Endothelial cell of umbilical vein (primary cell): ENCODE measurements around the gene CLCNKA. TPM values are rescaled to one million over a fixed set of nuclear protein-coding genes. Genes with fewer than 3 reads are reported as not detected.

Experiments
- BruUV-seq: library from RNA; stranded (reverse); fragments of 400-500 nt; replicated peaks from 2 replicates; lab custom pipeline; 2021; lab: Mats Ljungman, UMichigan
- CTCF ChIA-PET: fragments of 300-600, 350-600 bp; sonication (Branson Sonifier 250); formaldehyde crosslinking; loops from one replicate; lab custom pipeline; 2021; ENCODE audit warnings: antibody characterized with exemption, inconsistent platforms; lab: Charles Lee
- POLR2A ChIA-PET: fragments of 300-600, 350-600 bp; sonication (Branson Sonifier 250); formaldehyde crosslinking; loops from one replicate; lab custom pipeline; 2021; ENCODE audit warnings: antibody characterized with exemption, inconsistent platforms; lab: Charles Lee
- DNase-seq: peaks from one replicate; pipeline ENCODE4 v3.0.0-alpha.2; 2011; ENCODE audit warnings: low read depth, low spot score
- FAIRE-seq: peaks from 2 replicates; lab custom pipeline; 2011; peaks lifted over from hg19 to GRCh38; lab: Jason Lieb, UNC
- H2AFZ ChIP-seq: 2 replicates; pipeline ENCODE4 v1.6.0; 2012; ENCODE audit warnings: low read depth, low read length, control low read depth, inconsistent platforms
- H3K27ac ChIP-seq: 2 replicates; pipeline ENCODE4 v1.5.1; 2011; ENCODE audit warnings: low read depth, mild to moderate bottlenecking, control low read depth, low read length, moderate library complexity; ENCODE audit not compliant: insufficient read depth
- H3K27me3 ChIP-seq, 2 experiments: 2 replicates each; pipeline versions ENCODE4 v1.6.0 to v1.6.1; 2011; ENCODE audit warnings: low read length in 2 of 2, mixed read lengths in 1 of 2; ENCODE audit not compliant: control insufficient read depth in 2 of 2, insufficient read depth in 2 of 2
- H3K36me3 ChIP-seq, 2 experiments: 2 replicates in 1 of 2; 3 replicates in 1 of 2; pipeline ENCODE4 v1.5.1; 2011; ENCODE audit warnings: low read length in 2 of 2, mild to moderate bottlenecking in 1 of 2, moderate library complexity in 1 of 2; ENCODE audit not compliant: control insufficient read depth in 2 of 2, insufficient read depth in 2 of 2; ENCODE audit errors: extremely low read depth in 1 of 2
- H3K4me1 ChIP-seq: 3 replicates; pipeline ENCODE4 v1.5.1; 2011; ENCODE audit warnings: mild to moderate bottlenecking, low read length; ENCODE audit not compliant: control insufficient read depth, insufficient read depth; ENCODE audit errors: extremely low read depth
- H3K4me2 ChIP-seq: 2 replicates; pipeline ENCODE4 v1.6.1; 2011; ENCODE audit warnings: low read length, control low read depth, mixed read lengths; ENCODE audit not compliant: insufficient read depth
- H3K4me3 ChIP-seq, 3 experiments: fragments of 200-600 bp in 1 of 3; sonication (generic), shearing (Covaris generic) in 1 of 3; replicated peaks in 1 of 3; 2 replicates each; pipeline ENCODE4 v1.5.1; 2011 to 2016; ENCODE audit warnings: control low read depth in 3 of 3, low read length in 3 of 3, mild to moderate bottlenecking in 2 of 3, inconsistent platforms in 1 of 3, low read depth in 1 of 3, moderate library complexity in 1 of 3; ENCODE audit not compliant: insufficient read depth in 1 of 3
- H3K79me2 ChIP-seq: 2 replicates; pipeline ENCODE4 v1.6.0; 2012; ENCODE audit warnings: low read length, inconsistent platforms; ENCODE audit not compliant: control insufficient read depth, insufficient read depth
- H3K9ac ChIP-seq: replicated peaks from 2 replicates; pipeline ENCODE3; 2011; ENCODE audit warnings: low read length, control low read depth; ENCODE audit not compliant: insufficient read depth; ENCODE audit errors: extremely low read depth
- H3K9me1 ChIP-seq: replicated peaks from 3 replicates; pipeline ENCODE4 v1.6.0; 2011; ENCODE audit warnings: mild to moderate bottlenecking, low read length; ENCODE audit not compliant: control insufficient read depth, insufficient read depth; ENCODE audit errors: extremely low read depth
- H3K9me3 ChIP-seq: replicated peaks from 2 replicates; pipeline ENCODE4 v1.5.1; 2012; ENCODE audit warnings: low read length, inconsistent platforms; ENCODE audit not compliant: control insufficient read depth, insufficient read depth
- H4K20me1 ChIP-seq: replicated peaks from 2 replicates; pipeline ENCODE3; 2011; ENCODE audit warnings: mild to moderate bottlenecking, low read length; ENCODE audit not compliant: control insufficient read depth, insufficient read depth; ENCODE audit errors: extremely low read depth
- EZH2 ChIP-seq: IDR thresholded peaks from 2 replicates; pipeline ENCODE4 v1.6.1; 2012; ENCODE audit warnings: borderline replicate concordance, low read depth, mild to moderate bottlenecking, moderate library complexity, low read length, inconsistent platforms; ENCODE audit not compliant: severe bottlenecking
- FOS ChIP-seq: IDR thresholded peaks from 2 replicates; pipeline ENCODE4 v1.6.1; 2011; ENCODE audit warnings: mild to moderate bottlenecking, low read length, moderate library complexity, borderline replicate concordance; ENCODE audit not compliant: insufficient read depth
- GATA2 ChIP-seq: IDR thresholded peaks from 2 replicates; pipeline ENCODE4 v1.7.0; 2011; ENCODE audit warnings: low read depth, mild to moderate bottlenecking, moderate library complexity, mixed read lengths, low read length; ENCODE audit not compliant: insufficient read length, insufficient read depth
- JUN ChIP-seq: IDR thresholded peaks from 2 replicates; pipeline ENCODE4 v1.6.1; 2011; ENCODE audit warnings: borderline replicate concordance, low read depth; ENCODE audit not compliant: insufficient read length, insufficient read depth
- MAX ChIP-seq: IDR thresholded peaks from 2 replicates; pipeline ENCODE4 v1.6.1; 2011; ENCODE audit not compliant: insufficient read depth, insufficient read length
- MYC ChIP-seq: IDR thresholded peaks from one replicate; pipeline ENCODE4 v1.6.1; 2011; ENCODE audit warnings: mild to moderate bottlenecking, low read depth, low read length
- dilution Hi-C: fragments of 300-500 bp; cut with MboI; formaldehyde crosslinking; loops from one replicate; pipeline ENCODE4 v1.15.0; 2019; ENCODE audit warnings: low sequenced_read_pairs; ENCODE audit not compliant: extremely low pct_ligation_motif_present
- intact Hi-C: fragments of 100-400 bp; cut with micrococcal nuclease; formaldehyde crosslinking; loops from one replicate; pipeline ENCODE4 v1.10.0; 2022
- polyA plus RNA-seq, 4 experiments: library from polyadenylated mRNA; depleted of rRNA in 3 of 4; stranded (reverse) in 3 of 4; unstranded in 1 of 4; fragments of >200 nt; gene quantifications; 2 replicates each; pipeline versions ENCODE4 v1.2.1 to v1.2.3, GENCODE V29; 2011 to 2012; ENCODE audit warnings: missing spikeins in 1 of 4
- total RNA-seq: library from RNA; stranded (reverse); gene quantifications from 2 replicates; pipeline ENCODE4 v1.2.3, GENCODE V29; 2021

CLCNKA gene
- total and polyA plus RNA-seq, 2 donors (not counting 3 experiments of a cell fraction or from before 2014, with no cell fraction given) = not detected

DNA sequence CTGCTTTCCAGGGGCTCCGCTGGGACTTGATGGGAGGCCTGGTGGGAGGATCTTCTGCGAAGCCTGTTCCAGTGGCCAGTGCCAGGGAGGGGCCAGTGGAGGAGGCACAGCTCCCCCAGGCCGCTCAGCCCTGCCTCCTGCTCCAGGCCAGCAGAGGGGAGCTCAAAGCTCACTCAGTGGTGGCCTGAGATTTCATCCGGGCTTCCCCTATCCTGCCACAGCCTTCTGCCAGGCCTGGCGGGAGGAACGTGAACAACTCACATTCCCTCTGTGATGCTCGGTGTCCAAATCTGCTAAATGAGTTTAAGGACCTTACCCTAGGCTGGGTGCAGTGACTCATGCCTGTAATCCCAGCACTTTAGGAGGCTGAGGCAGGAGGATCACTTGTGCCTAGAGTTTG, 25.0 kb downstream of the CLCNKA start:
- Histone ChIP-seq H4K20me1 (no peaks in the 10 kb centered on the region), H3K27me3 (no peaks in the 10 kb centered on the region), H3K9me3 (no peaks in the 10 kb centered on the region), H3K4me2 (no peak overlapping the region), H2AFZ (no peak overlapping the region), H3K9ac (no peak overlapping the region), H3K4me3 (no peak overlapping the region), H3K27ac (no peak overlapping the region), H3K4me1 (no peaks in the 10 kb centered on the region), H3K9me1 (no peaks in the 10 kb centered on the region), H3K79me2 (no peaks in the 10 kb centered on the region), H3K36me3 (no peaks in the 10 kb centered on the region)
- DNase-seq (no peak), FAIRE-seq (no peak)
- TF ChIP-seq JUN (no peak), FOS (no peak), MYC (no peak), EZH2 (no peak), GATA2 (no peak), MAX (no peak)
- POLR2A ChIA-PET = no interaction called here
- CTCF ChIA-PET = interaction anchor here (1.2 to 1.9 kb wide), 2 partner anchors 26 to 244 kb away, joined by 3 to 7 read pairs; partner anchors contain the start of gene FAM131C
- dilution Hi-C loops (no loop called here), intact Hi-C loops (no loop called here)
- BruUV-seq = no TSS peak

- Histone ChIP-seq H4K20me1 (no peaks in the 10 kb centered on the region), H3K79me2 (no peaks in the 10 kb centered on the region), H3K4me2 (no peak overlapping the region), H3K36me3 (no peaks in the 10 kb centered on the region), H2AFZ (no peak overlapping the region), H3K4me1 (no peaks in the 10 kb centered on the region), H3K4me3 (no peak overlapping the region), H3K27ac (no peak overlapping the region), H3K9me1 (no peaks in the 10 kb centered on the region), H3K9me3 (no peaks in the 10 kb centered on the region), H3K27me3 (no peaks in the 10 kb centered on the region), H3K9ac (no peak overlapping the region)
- intact Hi-C loops (no loop called here), dilution Hi-C loops (no loop called here)
- BruUV-seq = no TSS peak
- ChIA-PET CTCF (interaction anchor here (1.0 to 1.2 kb wide), 3 partner anchors 11 to 245 kb away, joined by 3 to 6 read pairs (median 3); no protein-coding TSS in a partner anchor), POLR2A (no interaction called here)
- no peak for DNase-seq
- TF ChIP-seq GATA2 = no peak
- TF ChIP-seq EZH2 = no peak
- FAIRE-seq = no peak
These were observed 26.1 kb downstream of the CLCNKA start for GRCh38 chr1:16047791-16048475.
